Coronary artery (tissue), 2 donors: Measurements from ENCODE around the gene MYO15B.

Experiments
- DNase-seq: peaks from one replicate; pipeline ENCODE4 v3.0.0-alpha.2; 2017; ENCODE audit warnings: low spot score
- H3K27ac ChIP-seq, 2 donors: fragments of 200-600 bp; sonication (generic); one replicate each; pipeline ENCODE4 v1.5.1; 2016 to 2019
- H3K4me3 ChIP-seq: fragments of 200-600 bp; sonication (generic); 2 replicates; pipeline ENCODE4 v1.5.1; 2016; ENCODE audit warnings: mild to moderate bottlenecking, moderate library complexity
- TF ChIP-seq, protein P1 (sequence below): fragments of 200-600 bp; sonication (generic); IDR thresholded peaks from one replicate; pipeline ENCODE4 v1.5.1; 2019; ENCODE audit warnings: antibody characterized with exemption

The MYO15B gene

GRCh38 chr17:75643643-75644017 is 56.0 kb downstream of the MYO15B start:
- no peak for DNase-seq
- Histone ChIP-seq H3K27ac (no peak overlapping the region), H3K4me3 (no peak overlapping the region)
- TF ChIP-seq, protein P1, sequence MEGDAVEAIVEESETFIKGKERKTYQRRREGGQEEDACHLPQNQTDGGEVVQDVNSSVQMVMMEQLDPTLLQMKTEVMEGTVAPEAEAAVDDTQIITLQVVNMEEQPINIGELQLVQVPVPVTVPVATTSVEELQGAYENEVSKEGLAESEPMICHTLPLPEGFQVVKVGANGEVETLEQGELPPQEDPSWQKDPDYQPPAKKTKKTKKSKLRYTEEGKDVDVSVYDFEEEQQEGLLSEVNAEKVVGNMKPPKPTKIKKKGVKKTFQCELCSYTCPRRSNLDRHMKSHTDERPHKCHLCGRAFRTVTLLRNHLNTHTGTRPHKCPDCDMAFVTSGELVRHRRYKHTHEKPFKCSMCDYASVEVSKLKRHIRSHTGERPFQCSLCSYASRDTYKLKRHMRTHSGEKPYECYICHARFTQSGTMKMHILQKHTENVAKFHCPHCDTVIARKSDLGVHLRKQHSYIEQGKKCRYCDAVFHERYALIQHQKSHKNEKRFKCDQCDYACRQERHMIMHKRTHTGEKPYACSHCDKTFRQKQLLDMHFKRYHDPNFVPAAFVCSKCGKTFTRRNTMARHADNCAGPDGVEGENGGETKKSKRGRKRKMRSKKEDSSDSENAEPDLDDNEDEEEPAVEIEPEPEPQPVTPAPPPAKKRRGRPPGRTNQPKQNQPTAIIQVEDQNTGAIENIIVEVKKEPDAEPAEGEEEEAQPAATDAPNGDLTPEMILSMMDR = no peak

DNA sequence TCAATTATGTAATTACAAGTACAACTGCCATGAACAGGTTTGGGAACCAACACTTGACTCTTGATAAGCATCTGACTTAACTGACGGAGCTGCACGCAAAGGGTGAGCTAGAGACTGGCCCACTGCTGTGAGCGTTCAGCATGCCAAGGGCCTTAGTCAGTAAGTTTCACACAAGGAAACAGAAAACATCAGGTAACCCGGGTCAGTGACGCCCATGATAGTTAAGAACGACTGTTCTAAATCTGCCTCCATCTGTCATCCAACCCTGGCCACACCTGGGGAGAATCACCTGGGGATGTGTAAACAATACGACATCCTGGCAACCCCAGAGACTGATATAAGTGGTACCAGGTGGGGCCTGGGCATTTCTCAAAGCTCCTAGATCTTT is 57.9 kb downstream of the MYO15B start:
- DNase-seq = no peak
- Histone ChIP-seq H3K4me3 (no peak overlapping the region), H3K27ac (peak overlapping the region in 1 of 2 donors; percentile 22)
- TF ChIP-seq, protein P1 = no peak

DNA sequence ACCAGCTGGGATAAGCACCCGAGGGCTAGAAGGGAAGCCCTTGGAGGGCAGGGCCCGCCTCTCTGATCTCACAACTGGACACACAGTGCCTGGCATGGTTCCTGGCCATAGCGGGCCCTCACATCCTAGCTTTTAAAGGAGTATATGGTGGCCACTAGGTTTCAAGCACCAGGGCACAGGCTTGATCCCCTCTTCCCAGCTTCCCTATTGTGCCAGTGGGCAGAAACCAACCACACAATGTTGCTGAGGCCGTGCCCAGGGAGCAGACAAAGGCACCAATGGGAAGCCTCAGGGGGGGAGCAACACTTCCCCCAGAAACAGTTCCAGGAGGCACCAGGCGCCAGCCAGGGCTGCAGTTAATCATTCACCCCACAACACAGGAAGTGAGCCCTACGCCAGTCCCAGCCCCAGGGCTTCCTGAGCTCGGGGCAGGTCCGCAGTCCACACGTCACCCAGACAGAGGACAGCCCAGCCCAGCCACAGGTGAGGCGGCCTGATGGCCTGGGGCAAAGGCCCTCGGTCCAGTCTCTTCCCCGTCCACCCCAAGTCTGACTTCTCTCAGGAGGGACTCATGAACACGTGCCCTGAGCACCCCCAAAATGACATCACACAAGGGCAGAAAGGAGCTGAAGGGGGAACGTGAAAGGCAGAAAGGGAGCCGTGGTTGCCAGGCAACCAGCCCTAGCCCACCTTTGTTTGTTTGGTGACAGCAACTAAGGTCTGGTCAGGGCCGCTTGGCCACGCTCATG is 58.5 kb downstream of the MYO15B start:
- Histone ChIP-seq H3K27ac (peak overlapping the region in 1 of 2 donors; percentile 22), H3K4me3 (no peak overlapping the region)
- peak; percentile 72 for DNase-seq
- TF ChIP-seq, protein P1 = no peak

GRCh38 chr17:75646638-75646992 is 59.0 kb downstream of the MYO15B start:
- no peak overlapping the region for H3K4me3 ChIP-seq
- DNase-seq = no peak
- TF ChIP-seq, protein P1 = no peak
- H3K27ac ChIP-seq = no peak overlapping the region

DNA sequence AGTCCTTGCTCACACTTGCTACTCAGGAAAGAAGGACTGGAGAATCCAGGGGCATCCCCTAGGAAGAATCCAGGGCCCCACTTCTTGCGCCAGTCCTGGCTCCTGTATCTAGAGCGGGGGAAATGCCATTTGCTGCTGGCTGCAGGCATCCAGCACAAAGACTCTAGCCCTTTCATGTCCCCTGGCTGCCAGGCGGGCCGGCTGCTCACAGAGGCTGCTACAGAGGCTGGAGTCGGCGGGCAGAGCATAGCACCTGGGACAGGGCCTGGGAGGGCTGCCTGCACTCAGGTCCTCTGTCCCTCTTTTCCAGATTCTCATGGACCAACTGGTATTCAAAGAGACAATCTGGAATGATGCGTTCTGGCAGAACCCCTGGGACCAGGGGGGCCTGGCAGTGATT is 59.5 kb downstream of the MYO15B start:
- DNase-seq = no peak
- TF ChIP-seq, protein P1 = no peak
- no peak overlapping the region for H3K27ac ChIP-seq
- H3K4me3 ChIP-seq = no peak overlapping the region

- H3K27ac ChIP-seq = no peak overlapping the region
- TF ChIP-seq, protein P1 = no peak
- no peak overlapping the region for H3K4me3 ChIP-seq
- no peak for DNase-seq
These were observed 60.3 kb downstream of the MYO15B start for GRCh38 chr17:75647921-75648320.

GRCh38 chr17:75649687-75650086 is 62.1 kb downstream of the MYO15B start:
- DNase-seq = no peak
- Histone ChIP-seq H3K4me3 (no peak overlapping the region), H3K27ac (no peak overlapping the region)
- TF ChIP-seq, protein P1 = no peak
